ENCODE results near the gene PLA2G2A.
"Not testable (repeated sequence)": the region's sequence is repeated elsewhere in the genome, so short reads cannot be mapped to it uniquely, and the experiment has no call there.

Gene PLA2G2A, protein sequence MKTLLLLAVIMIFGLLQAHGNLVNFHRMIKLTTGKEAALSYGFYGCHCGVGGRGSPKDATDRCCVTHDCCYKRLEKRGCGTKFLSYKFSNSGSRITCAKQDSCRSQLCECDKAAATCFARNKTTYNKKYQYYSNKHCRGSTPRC

DNA sequence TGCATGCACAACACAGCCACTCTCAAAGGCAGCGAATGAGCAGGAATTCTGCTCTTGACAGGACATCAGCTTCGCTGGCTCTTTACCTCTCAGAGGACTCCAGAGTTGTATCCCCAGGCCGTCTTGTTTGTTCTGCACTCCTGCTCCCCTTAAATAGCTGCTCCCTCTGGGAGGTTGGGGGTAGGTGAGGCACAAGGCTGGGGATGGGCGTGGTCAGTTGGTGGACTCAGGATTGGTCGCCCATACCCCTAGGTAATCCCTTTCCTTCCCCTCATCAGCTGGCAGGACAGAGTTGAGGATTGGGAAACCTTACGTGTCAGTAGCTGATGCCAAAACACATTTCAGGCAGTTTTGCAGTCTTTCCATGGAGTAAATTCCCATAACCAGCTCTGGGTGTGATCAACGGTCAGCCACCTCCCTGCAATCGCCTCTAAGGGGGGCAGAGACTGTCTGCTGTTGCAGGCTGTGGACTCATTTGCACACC lies at the start of gene PLA2G2A:
PLA2G2A (minus strand) TSS at position 125 of the 484 bp plus-strand sequence. CDS start 845 bp downstream, outside the sequence.
- no peak for DNase-seq

DNA sequence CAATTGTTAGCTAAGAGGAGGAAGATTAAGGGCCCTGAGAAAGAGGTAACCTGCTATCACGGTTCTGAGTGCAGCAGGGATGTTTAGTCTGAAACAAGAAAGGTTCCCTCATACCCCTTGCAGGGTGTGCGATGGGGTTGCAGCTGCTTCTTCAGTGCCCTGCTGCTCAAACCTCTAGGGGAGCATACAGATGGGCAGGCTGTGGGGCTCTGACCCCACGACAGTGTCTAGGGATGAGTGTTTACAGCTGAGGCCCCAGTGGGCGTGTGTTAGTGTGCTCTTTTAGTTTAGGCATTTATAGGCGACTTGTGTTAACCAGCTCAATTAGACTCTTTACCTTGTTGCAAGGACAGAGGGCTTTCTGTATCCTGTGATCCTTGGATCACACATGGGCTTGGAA lies 49.3 kb upstream of the PLA2G2A start:
- DNase-seq = no peak

DNA sequence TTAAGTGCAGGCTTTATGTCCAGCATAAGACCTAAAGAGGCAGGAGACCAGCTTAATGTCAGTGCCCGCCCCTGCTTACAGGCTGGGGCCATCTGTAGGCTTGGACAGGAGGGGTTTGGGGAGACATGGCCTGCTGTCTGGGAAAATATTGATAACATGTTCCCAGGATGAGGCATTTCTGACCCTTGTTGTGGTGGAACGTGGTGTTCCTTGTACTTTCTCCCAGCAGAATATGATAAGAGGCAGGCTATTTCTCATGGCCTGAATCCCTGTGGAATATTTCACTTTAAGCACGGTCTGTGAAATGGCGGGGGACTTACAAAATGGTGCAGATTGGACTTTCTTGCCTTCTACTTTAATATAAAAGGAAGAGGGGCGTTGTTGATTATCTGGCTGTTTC lies 48.7 kb upstream of the PLA2G2A start:
- no peak for DNase-seq

DNA sequence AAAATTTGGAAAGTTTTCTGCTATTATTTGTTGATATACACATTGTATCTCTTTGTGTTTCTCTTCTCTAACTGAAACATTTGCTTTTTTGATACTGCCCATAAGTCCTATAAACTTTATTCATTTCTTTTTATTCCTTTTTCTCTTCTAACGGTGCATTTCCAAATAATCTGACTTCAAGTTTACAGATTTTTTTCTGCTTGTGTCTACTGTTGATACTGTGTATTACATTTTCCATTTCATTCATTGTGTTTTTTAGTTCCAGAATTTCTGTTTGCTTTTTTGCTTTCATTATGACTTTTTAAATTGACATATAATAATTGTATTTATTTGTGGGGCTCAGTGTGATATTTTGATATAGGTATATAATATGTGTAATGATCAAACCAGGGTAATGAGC lies 38.3 kb upstream of the PLA2G2A start:
- DNase-seq = no peak

DNA sequence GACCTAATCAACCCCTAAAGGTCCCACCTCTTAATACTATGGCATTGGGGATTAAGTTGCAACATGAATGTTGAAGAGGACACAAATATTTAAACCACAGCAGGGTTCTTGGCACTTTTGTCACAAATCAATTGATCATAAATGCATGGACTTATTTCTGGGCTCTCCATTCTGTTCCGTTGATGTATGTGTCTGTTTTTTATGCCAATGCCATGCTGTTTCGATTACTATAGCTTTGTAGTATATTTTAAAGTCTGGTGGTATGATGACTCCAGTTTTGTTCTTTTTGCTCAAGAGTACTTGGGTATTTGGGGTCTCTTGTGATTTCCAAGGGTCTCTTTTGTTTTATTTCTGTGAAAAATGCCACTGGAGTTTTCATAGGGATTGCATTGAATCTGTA lies 34.7 kb upstream of the PLA2G2A start:
- DNase-seq = no peak

DNA sequence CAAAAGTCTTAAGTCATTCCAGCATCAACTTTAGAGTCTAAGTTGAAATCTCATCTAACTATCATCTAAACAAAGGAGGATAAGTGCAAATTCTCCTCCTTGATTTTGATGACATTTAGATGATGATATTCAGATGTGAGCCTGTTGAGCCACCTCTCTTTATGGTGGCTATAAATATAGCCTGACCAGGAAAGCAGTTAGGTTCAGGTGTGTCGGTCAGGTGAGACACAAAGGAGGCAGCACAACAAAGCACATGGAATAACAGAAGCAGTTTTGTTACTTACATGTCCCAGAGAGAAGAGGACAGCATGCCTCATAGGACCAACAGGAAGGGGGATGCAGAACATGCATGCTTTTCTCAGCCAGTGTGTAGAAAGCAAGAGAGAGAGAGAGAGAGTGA lies 30.6 kb upstream of the PLA2G2A start:
- no peak for DNase-seq

DNA sequence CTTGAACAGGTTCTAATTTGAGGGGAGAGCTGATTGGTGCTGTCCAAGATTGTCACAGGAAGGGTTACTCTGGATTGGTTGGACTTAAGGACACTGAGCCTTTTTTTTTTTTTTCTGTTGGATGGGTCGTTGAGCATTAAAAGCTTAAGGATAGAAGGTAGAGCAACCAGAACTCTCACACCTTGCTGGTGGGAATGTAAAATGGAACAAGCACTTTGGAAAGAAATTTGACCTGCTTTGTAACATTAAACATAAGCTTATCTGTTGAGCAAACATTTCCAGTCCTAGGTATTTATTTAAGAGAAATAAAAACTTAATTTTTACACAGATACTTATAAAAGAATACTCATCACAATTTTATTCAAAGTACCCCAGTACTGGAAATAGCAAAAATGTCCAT lies 29.8 kb upstream of the PLA2G2A start:
- no peak for DNase-seq

DNA sequence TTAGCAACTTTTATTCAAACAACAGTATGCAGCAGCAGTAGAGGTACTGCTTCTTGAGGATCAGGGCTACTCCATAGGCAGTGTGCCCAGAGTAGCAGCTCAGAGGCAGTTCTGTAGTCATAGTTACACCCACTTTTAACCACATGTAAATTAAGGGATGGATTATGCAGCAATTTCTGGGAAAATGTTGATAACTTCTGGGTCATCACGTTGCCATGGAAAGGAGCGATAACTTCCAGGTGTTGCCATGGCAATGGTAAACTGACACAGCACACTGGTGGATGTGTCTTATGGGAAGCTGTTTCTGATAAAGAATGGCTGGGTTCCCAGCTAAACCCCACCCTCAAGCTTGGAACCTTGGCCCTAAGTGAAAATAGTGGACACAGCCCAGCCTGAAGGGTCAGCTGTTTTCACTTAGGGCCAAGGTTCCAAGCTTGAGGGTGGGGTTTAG lies 29.0 kb upstream of the PLA2G2A start:
- DNase-seq = no peak

DNA sequence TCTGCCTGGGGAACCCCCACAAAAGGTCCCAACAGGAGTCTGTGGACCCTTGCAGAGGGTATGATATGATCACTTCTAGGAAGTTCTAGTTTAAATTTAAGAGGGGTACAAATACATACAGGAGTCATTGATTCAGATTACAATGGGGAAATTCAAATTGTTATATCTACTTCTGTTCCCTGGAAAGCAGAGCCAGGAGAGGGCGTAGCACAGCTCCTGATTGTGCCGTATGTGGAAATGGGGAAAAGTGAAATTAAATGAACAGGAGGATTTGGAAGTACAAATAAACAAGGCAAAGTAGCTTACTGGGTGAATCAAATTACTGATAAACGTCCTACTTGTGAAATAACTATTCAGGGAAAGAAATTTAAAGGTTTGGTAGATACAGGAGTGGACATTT lies 19.4 kb upstream of the PLA2G2A start:
- DNase-seq = not testable (repeated sequence)

DNA sequence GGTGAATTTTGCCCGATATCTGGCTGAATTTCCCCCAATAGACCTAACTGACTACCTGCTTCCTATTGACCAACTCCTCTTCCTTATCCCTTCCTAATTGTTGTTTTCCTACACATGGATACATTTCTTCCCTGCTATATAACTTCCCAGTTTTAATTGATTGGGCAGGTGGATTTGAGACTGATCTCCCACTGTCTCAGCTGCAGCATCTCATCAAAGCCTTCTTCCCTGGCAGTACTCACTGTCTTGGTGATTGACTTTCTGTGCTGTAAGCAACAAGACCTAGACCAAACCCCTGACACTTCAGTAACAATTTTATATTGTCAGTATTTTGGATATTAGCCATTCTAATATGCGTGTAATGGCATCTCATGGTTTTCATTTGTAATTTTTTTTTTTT lies 11.3 kb upstream of the PLA2G2A start:
- no peak for DNase-seq

DNA sequence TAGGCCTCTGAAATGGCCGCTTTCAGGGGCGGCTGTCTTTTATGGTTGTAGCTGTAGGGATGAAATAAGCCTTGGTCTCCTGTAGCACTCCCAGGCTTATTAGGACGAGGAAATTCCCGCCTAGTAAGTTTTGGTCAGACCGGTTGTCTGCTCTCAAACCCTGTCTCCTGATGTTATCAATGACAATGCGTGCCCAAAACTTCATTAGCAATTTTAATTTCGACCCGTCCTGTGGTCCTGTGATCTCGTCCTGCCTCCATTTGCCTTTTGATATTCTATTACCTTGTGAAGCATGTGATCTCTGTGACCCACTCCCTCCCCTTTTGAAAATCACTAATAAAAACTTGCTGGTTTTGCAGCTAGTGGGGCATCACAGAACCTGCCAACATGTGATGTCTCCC lies 10.8 kb upstream of the PLA2G2A start:
- DNase-seq = not testable (repeated sequence)

DNA sequence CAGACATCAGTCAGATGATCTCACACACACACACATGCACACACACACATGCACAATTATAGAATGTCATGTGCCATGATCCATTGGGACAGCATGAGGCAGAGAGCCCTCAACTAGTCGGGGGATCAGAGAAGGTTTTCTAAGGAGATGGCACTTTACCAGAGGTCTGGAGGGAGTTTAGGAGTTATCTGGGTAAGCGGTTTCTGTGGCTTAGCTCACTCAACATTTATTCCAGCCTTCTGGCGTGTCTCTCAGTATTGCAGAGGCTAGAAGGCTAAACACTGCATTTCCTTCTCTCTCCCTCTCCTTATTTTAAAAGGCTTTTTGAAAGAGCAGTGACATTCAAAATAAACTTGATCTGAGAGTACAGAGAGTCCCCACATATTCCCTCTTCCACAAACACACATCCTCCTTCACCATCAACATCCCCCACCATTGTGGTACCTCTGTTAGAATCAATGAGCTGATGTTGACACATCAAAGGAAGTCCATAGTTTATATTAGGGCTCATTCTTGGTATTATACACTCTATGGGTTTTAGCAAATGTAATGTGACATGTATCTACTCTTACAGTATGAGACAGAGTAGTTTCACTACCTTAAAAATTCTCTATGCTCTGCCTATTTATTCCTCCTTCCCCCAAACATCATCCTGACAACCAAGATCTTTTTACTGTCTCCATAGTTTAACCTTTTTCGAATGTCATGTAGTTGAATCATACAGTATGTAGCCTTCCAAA lies 9.0 kb upstream of the PLA2G2A start:
- no peak for DNase-seq

DNA sequence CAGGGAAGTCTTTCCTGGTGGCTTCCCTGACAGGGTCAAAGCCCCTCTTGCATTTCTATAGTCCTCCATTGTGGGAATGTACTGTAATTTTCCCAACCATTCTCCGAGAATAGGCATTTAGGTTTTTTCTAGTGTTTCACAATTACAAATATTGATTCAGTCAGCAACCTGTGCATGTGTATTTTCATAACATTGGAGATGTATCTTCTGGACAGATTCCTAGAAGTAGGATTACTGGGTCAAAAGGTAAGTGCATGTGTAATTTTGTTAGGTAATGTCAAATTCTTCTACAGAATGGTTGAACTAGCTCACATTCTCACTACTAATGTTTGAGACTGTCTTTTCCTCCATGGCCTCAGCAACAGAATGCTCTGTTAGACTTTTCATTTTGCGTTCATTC lies 8.3 kb upstream of the PLA2G2A start:
- no peak for DNase-seq

DNA sequence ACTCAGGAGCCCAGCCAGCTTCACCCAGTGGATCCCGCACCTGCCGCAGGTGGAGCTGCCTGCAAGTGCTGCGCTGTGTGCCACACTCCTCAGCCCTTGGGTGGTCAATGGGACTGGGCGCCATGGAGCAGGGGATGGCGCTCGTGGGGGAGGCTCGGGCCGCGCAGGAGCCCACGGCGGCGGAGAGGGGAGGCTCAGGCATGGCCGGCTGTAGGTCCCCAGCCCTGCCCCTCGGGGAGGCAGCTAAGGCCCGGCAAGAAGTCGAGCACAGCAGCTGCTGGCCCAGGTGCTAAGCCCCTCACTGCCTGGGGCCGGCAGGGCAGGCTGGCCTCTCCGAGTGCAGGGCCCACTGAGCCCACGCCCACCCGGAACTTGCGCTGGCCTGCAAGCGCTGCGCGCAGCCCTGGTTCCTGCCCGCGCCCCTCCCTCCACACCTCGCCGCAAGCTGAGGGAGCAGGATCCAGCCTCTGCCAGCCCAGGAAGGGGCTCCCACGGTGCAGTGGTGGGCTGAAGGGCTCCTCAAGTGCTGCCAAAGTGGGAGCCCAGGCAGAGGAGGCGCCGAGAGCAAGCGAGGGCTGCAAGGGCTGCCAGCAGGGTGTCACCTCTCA lies 5.1 kb upstream of the PLA2G2A start:
- not testable (repeated sequence) for DNase-seq

DNA sequence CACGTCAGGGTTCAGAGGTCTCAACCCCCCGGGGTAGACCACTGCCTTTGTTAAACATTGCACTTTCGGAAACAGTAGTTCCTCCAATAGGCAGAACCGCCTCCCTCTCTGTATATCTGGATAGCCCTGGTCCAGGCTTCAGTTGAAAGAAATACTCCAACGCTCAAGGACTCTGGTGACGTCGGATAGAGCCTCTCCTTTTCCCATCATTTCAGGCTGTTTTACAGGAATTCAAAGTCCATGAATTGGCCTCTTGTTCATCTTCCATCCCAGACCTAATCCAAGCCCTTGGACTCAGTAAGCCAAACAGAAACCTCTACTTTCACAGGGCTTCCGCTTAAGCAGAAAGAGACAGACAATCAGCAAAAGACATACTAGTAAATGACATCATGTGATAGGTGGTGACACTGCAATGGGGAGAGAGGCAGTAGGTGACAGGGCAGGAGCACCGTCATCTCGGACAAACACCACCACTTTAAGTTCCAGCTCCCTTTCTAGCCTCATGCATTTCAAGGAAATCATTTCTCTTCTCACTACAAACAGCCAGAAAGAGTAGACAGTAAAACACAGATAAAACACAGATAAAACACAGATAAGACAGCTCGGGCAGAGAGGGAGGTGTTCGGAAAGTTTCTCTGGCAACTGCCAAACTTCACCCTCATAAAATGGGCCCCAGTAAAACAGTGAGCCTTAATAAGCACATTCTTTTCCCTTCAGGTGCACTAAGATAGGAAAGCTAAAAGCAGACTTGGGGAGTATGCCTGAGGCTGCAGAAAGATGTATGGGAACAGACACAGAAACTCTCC lies 2.3 kb upstream of the PLA2G2A start:
- DNase-seq = no peak

DNA sequence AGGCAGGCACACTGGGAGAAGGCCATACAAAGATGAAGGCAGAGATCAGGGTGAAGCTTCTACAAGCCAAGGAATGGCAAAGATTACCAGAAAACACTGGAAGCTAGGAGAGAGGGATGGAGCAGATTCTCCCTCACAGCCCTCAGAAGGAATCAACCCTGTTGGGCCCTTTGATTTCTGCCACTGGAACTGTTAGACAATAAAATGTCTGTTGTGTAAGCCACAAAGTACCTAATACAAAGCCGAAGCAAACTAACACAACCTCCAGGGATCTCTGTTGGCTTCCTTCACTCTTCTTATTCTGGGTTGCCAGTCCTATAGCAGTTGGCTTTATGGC lies 1.7 kb upstream of the PLA2G2A start:
- DNase-seq = no peak

DNA sequence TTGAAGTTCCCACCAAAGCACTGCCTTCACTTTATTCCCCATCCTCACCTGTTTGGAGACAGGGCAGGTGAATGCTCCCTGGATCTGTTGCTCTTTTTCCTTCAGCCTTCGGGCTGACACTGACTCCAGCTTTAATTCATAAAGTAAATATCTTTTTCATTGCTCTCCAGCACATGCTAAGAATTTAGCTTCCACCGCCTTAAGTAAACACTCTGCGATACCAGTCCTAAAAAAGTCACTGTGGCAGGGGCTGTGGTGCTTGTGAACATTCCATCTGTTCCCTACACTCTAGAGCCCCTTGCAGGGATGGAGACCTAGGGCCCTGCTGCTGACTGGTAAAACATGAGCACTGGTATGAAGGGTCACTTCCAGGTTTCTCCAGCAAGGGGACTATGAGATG lies 896 bp upstream of the PLA2G2A start:
- DNase-seq = no peak

DNA sequence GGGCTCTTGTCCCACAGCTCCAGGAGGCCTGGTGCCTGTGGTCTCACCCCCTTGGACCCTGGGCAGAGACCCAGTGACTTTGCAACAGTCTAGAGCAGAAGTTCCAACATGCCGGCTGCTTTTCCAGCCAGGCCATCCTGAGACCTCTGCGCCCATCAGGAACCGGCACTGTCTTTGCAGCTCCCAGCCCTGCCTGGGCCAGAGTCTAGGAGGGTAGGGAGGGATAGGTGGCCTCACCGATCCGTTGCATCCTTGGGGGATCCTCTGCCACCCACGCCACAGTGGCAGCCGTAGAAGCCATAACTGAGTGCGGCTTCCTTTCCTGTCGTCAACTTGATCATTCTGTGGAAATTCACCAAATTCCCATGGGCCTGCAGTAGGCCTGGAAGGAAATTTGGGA lies 1.3 kb downstream of the PLA2G2A start:
- DNase-seq = no peak

DNA sequence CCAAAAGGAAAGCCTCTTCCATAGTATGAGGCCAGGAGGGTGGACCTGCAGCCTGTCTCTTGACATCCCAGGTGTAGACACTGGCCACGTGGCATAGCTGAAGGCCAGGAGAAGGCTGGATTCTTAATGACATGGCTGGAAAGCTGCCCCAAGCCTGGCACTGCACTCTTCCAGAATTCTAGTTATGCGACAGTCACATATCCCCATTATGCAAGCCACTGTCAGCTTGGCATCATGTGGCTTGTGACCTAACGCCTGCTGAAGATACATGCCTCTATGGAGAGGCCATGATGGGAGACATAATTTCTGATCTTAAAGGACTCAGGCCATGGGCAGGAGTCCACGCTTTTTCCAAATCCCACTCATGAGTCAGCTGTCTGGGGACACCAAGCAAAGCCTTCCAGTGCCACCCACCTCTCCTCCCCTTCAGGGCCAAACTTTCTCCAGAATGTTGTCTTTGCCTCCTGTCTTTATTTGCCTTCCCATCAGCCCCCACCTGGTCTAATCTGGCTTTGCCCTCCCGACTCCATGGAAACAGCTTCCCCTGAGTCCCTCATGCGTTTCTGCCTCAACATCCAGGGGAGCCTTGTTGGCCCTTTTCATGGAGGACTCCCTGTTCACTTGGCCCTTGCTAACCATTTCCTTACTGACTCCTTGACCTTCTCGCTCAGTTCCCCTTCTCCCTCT lies 3.0 kb downstream of the PLA2G2A start:
- DNase-seq = no peak

DNA sequence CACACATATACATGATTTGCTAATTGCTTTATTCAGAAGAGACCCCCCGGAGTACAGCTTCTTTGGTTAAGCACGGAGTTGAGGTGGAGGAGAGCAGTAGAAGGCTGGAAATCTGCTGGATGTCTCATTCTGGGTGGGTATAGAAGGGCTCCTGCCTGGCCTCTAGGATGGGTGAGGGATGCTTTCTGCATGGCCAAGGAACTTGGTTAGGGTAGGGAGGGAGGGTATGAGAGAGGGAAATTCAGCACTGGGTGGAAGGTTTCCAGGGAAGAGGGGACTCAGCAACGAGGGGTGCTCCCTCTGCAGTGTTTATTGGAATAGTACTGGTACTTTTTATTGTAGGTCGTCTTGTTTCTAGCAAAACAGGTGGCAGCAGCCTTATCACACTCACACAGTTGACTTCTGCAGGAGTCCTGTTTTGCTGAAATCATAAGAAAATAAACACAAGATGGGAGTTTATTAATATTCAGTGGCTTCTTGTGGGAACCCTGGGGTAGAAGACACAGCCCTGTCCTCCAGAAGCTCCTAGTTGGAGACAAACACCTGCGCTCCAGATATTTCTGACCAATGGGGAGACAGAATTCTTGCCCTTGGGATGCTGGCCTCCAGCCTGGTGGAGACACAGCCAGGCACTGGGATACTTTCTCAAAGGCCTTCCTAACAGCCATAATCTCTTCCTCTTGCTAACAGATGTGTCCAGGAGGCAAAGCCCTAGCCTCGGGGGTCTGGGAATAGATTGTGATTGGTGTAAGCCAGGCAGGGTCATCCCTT lies 3.8 kb downstream of the PLA2G2A start:
- DNase-seq = no peak

DNA sequence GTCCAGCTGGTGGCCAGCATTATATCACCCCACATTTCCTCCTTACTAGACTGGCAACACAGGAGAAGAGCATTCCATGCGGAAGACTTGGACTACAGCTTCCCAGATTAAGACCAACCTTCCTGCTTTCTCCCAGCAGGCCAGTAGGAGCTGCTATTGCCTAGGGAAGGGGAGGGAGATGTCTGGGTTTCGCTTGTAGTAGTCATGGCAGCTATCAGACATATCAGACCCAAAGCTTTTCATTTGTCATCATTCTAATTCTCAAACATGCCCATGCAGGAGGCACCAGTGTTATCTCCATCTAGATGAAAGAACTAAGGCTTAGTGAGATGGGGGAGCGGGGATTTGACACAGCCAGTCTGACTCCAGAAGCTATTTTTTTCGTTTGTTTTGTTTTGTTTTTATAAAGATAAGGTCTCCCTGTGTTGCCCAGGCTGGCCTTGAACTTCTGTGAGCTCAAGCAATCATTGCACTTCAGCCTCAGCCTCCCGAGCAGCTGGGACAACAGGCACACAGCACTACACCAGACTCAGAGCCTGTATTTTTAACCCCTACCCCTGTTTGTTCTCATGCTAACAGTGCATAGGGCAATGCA lies 4.5 kb downstream of the PLA2G2A start:
- no peak for DNase-seq

DNA sequence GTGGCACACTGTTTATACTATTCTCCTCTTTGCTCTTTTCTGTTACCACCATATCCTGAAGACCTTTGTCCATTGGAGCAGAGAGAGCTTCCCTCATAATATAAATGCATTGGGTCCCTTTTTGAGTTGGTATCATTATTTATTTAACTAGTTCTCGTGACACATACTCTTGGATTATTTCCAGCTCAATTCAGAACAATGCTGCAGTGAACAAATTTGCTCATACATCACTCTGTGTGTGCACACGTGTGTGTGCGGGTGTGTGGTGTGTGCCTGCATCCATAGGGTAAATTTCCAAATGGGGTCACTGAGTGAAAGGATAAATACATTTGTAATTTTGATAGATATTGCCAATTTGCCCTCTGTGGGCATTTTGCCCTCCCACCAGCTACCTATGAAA lies 5.8 kb downstream of the PLA2G2A start:
- DNase-seq = no peak
